Activated CD8-positive, alpha-beta memory T cell treated with anti-CD3 and anti-CD28 coated beads for 24 hours (primary cell): ENCODE measurements around the gene GP9.

Experiments
- DNase-seq: peaks from one replicate; pipeline ENCODE4 v3.0.0-alpha.2; 2020

The GP9 gene

GRCh38 chr3:129060276-129061022, at the start of gene GP9:
Gene GP9 (plus strand): TSS chr3:129060779. CDS start chr3:129061740, 961 bp downstream.
- DNase-seq = no peak

GRCh38 chr3:129013491-129013891, 47.1 kb upstream of the GP9 start:
- DNase-seq = no peak

- no peak for DNase-seq
Measured at GRCh38 chr3:129014148-129014547, 46.4 kb upstream of the GP9 start.

DNA sequence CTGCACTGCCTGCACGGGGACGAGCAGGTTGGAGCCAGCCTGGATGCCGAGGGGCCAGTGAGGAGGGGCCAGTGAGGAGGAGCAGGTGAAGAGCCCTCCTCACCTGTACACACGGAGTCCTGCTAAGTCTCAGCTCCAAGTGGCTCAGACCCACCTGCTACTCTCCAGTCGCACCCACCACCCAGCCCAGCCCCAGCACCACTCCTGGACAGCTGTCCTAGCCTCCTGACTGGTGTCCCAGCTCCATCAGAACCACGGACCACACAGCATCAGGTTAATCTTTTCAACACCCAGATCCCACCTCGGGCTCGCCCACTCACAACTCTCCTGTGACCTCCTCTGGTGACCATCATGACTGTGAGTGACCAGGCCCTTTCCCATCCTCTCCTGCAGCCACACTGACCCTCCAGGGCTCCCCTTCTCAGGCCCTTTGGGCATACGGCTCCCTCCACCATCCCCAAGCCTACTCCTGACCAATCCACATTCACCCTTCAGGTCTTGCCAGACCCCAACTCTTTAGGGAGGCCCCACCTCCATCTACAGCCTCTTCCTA, 45.7 kb upstream of the GP9 start:
- DNase-seq = no peak

DNA sequence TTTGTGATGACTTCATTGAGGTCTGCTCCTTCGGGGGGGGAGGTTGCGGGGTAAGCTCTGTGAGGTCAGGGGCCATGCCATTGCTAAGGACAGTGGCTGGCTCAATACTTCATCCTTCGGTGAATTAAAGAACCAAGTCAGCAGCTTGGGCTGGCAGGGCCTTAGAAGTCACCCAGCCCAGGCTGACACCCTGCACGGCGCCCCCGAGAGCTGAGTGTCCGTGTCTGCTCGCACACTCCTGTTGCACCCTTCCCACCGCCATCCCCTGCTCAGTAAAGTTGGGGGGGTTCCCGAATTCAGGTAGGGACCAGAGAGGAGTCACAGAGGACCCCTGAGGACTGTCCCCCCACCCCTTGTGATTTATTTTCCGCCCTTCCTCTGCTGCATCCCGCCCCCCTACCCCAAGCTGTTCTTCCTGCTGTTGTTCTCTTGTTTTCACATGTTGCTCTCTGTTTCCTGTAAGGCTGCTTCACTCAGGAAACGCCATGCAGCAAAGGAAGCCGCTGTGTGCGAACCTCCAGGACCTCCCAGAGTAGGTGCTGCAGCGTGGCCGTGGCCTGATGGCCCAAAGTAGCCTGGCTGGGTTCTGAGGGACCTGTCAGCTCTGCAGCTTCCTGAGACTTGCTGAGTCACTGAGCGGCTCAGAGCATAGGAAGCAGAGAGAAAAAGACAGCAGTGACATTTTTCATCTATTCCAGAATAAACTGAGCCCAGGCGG, 45.0 kb upstream of the GP9 start:
- DNase-seq = peak; percentile 85

GRCh38 chr3:129016356-129016719, 44.2 kb upstream of the GP9 start:
- DNase-seq = peak; percentile 82

GRCh38 chr3:129016720-129017483, 43.7 kb upstream of the GP9 start:
- DNase-seq = no peak

GRCh38 chr3:129017484-129017899, 43.1 kb upstream of the GP9 start:
- DNase-seq = no peak

DNA sequence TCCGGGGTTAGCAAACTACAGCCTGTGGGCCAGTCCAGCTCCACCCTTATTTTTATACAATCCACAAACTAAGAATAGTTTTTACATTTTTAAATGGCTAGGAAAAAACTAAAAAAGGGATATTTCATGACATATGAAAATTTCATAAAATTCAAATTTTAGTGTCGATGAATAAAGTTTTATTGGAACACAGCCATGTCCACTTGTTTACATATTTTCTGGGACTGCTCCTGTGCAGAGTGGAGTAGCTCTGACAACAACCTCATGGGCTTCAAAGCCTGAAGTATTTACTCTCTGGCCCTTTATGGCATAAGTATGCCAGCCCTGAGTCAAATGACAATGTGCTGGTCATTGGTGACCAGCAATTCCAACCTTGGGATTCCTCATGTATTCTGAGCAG, 42.3 kb upstream of the GP9 start:
- DNase-seq = no peak

DNA sequence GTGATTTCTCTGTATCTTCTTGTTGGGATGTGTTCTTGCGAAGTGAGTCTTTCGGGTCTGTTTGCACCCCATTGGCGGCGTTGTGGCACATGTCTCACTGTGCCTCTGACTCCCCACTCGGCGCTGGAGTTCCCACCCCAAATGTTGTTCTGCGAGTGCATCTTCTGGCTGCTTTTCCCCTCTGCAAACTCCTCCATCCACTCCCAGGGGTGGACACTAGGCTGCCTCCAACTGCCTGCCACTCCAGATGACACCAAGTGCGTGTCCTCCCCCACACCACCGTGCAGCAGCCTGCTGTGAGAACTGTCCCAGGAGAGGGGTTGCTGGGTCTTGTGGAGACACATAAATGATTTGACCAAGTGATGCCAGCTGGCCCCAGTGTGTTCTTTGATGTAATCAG, 41.8 kb upstream of the GP9 start:
- DNase-seq = no peak

DNA sequence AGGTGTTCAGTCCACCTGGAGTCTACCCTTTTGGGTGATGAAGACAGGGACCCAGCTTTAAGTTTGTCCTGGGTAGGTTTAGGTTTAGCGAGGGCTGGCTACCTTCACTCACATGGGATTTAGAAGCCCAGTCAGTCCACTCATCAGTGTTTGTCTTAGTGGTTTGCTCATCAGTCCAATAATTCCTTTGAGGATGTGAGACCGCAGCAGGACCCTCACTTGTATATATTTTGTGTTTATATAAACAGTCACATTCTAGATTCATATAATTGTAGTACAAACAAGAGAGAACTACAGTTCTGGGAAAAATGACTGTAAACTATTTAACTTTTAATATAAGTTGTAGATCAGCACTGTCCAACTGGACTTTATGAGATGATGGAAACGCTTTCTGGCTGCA, 41.3 kb upstream of the GP9 start:
- DNase-seq = no peak

GRCh38 chr3:129020691-129021090, 39.9 kb upstream of the GP9 start:
- no peak for DNase-seq

DNA sequence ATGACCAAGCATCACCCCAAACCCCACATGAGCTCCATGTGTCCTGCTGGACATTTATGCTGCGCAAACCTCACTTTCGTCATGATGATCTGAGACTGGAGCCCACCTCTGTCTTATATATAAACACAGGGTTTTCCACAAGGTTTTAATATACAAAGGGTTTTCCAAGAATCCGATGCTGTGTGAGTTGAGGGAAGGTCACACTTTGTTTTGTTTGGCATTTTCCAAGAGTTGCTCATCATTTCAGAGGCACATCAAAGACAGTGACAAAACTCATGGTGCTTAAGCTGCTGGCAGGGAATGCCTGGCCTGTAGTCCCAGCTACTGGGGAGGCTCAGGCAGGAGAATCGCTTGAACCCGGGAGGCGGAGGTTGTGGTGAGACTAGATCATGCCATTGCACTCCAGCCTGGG, 39.4 kb upstream of the GP9 start:
- no peak for DNase-seq

DNA sequence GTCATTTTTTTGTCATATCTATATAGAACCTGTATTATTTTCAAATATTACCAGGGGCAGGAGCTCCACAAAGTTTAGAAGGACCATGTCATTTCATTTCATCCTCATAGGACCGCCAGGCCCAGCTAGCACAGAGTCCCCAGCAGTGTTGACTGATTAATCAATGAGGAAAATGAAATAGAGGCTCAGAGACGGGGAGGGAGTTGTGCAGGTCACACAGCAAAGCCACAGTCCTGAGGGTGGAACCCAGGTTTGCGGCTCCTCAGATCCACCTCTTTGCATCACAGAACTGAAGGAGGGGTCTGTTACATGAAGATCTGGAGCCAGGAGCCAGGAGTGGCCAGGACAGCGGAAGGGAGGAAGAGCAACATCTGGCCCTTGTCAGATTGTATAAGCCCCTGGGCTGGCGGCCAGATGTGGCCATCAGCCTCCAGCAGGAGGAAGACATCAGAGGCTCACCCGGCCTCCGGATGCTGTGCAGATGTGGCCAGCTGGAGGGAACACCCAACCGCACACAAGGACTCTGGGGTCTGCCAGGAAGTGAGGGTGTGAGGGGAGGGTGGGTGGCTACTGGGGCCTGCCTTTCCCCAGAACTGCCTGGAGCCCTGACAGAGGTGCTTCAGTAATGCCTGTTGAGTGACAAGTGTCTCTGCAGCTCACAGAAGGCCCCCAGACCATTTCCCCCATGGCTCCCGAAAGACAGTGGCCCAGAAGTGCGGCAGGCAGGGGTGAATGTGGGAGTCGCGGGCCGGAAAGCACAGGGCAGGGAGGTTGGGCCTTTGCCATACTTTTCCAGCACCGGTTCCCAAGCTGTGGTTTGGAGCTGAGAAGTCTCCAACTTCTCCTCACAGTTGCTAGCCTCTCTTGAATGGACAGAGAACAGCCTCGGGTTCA, 38.2 kb upstream of the GP9 start:
- no peak for DNase-seq

DNA sequence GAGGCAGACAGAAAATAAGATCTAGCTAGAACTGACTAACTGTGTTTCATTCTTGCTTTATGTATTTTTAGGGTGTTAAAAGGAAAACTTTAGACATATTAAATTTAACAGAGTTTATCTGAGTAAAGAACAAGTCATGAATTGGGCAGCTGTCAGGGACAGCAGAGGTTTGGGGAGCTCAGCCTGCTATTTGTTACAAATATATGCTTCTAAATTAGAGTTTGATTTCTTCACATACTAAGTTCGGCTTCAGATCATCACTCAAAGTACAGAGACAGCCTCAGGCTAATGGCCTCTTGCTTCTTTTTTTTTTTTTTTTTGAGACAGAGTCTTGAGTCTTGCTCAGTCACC, 37.6 kb upstream of the GP9 start:
- no peak for DNase-seq

DNA sequence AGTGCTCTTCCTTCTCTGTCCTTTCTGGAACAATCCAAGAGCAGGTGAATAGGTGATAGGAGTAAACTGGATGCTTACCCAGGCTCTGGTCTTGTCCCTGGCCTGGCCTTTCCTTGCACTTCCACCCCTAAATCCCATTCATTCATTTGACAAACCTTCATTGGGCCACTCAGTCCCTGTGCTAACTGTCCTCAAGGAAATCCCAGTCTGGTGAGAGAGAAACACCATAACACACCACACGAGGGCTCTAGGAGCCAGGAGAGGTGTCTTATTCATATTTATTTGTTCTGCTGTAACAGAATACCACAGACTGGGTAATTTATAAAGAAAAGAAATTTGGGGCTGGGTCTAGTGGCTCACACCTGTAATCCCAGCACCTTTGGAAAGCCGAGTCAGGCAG, 36.7 kb upstream of the GP9 start:
- DNase-seq = no peak

GRCh38 chr3:129025108-129025507, 35.5 kb upstream of the GP9 start:
- DNase-seq = no peak

DNA sequence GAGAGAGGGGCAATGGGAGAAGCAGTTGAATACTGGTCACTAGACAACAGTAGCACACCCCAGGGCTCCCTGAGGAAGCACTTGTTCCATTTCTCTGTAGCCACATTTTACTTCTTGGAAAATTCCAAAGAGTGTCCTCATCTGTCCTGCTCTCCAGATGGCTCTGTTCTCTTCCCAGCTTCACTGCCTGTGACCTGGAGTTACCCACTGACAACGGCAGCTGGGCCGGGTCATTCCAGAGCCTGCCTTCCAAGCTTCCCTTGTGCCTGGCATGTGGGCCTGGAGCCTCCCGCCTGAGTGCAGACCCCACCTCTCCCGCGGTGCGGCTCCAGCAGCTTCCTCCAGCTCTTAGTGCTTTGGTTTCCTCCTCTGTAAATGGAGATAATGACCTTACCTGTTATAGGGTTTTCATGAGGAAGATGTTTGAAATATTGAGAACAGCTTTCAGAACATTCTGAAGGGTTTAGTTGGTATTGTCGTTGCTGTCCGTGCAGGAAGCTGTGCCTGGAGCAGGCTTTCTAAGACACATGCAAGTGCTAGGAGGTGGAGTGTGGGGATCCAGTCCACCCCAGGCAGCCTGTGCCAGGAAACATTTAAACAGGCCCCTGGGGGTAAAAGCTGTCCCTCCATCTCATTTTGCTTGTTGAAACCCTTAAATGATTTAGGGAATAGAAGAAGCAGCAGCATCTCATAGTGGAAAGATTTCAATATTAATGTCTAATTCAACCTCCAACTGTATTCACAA, 34.7 kb upstream of the GP9 start:
- no peak for DNase-seq

DNA sequence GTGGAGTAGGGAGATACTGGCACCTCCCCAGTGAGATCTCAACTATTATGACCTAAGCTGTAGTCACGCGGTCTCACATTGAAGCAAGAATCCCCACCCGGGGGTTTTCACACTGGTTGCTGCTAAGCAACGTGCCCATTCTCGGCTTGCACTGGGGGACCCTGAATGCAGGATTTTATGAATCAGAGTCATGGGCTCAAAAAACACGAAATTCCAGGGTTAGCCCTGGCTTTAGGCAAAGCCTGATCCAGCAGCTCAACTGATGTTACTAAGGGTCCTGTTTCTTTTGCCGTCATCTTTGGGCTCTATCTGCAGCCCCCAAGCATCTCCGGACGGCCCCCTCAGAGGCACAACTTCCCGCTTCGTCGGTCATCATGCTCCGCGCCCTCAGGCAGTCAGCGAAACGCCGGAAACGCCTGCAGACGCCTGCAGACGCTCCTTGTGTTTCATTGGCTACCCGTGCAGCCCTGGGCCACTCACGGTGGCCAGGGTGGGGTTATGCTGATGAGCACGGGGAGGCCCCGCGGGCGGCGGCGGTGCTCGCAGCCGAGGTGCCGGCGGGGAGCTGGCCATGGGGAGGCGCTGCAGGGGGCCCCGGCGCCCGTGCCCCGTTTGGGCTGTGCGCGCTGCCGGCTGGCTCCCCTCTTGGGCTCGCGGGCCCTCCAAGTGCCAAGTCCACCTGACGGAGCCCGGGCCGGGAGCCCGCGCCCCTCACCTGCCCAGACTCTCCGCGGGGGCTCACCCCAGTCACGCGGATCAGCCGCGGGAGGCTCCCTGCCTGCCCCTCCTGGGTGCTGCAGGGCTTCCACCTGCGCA, 33.6 kb upstream of the GP9 start:
- DNase-seq = peak; percentile 92

GRCh38 chr3:129027544-129027880, 33.1 kb upstream of the GP9 start:
- no peak for DNase-seq

- no peak for DNase-seq
Measured at GRCh38 chr3:129028866-129029265, 31.7 kb upstream of the GP9 start.
